HL-60 (cell line): ENCODE data around the gene PNPLA2.

Source experiments
- DNase-seq, 2 experiments: peaks; one replicate each; pipeline ENCODE4 v3.0.0-alpha.2; 2010 to 2020; ENCODE audit warnings: low read depth in 1 of 2, low spot score in 1 of 2
- H3K27ac ChIP-seq: fragments of 250-450 bp; sonication (Bioruptor Pico); replicated peaks from 2 replicates; pipeline ENCODE4 v1.5.1; 2020; ENCODE audit warnings: mild to moderate bottlenecking, moderate library complexity
- H3K27me3 ChIP-seq: fragments of 250-450 bp; sonication (Bioruptor Pico); 2 replicates; pipeline ENCODE4 v1.5.1; 2021; ENCODE audit warnings: mild to moderate bottlenecking, moderate library complexity; ENCODE audit not compliant: insufficient read depth, poor library complexity, severe bottlenecking
- H3K4me3 ChIP-seq: replicated peaks from 2 replicates; pipeline ENCODE4 v1.5.1; 2011; ENCODE audit warnings: mild to moderate bottlenecking, control low read depth, low read length; ENCODE audit not compliant: insufficient read depth
- GABPA ChIP-seq: IDR thresholded peaks from 2 replicates; pipeline ENCODE4 v1.6.1; 2012; ENCODE audit warnings: low read depth
- POLR2AphosphoS5 ChIP-seq: IDR thresholded peaks from 2 replicates; pipeline ENCODE4 v1.6.1; 2012; ENCODE audit warnings: low read depth
- SPI1 ChIP-seq: IDR thresholded peaks from 2 replicates; pipeline ENCODE4 v1.6.1; 2012; ENCODE audit warnings: low read depth, mild to moderate bottlenecking, borderline replicate concordance
- TF ChIP-seq, protein P1 (sequence below): IDR thresholded peaks from 2 replicates; pipeline ENCODE4 v1.6.1; 2012; ENCODE audit warnings: low read depth; ENCODE audit not compliant: insufficient replicate concordance
- TF ChIP-seq, protein P2 (sequence below): IDR thresholded peaks from one replicate; pipeline ENCODE4 v1.5.1; 2011; ENCODE audit warnings: low read length, control low read depth, inconsistent platforms; ENCODE audit not compliant: insufficient read depth

Gene PNPLA2

DNA sequence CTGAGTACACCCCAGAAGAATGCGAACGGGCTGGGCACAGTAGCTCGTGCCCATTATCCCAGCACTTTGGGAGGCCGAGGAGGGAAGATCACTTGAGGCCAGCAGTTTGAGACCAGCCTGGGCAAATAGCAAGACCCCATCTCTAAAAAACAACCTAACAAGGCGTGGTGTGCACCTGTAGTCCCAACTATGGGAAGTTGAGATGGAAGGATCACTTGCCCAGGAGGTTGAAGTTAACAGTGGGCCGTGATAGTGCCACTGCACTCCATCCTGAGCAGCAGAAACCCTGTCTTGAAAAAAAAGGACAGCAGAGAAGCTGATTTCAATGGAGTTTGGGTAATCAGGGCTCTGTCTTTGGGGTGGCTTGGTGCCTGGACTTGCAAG, 5.7 kb upstream of the PNPLA2 start:
- DNase-seq, result no peak
- no peak for TF ChIP-seq GABPA
- TF ChIP-seq, protein P1, sequence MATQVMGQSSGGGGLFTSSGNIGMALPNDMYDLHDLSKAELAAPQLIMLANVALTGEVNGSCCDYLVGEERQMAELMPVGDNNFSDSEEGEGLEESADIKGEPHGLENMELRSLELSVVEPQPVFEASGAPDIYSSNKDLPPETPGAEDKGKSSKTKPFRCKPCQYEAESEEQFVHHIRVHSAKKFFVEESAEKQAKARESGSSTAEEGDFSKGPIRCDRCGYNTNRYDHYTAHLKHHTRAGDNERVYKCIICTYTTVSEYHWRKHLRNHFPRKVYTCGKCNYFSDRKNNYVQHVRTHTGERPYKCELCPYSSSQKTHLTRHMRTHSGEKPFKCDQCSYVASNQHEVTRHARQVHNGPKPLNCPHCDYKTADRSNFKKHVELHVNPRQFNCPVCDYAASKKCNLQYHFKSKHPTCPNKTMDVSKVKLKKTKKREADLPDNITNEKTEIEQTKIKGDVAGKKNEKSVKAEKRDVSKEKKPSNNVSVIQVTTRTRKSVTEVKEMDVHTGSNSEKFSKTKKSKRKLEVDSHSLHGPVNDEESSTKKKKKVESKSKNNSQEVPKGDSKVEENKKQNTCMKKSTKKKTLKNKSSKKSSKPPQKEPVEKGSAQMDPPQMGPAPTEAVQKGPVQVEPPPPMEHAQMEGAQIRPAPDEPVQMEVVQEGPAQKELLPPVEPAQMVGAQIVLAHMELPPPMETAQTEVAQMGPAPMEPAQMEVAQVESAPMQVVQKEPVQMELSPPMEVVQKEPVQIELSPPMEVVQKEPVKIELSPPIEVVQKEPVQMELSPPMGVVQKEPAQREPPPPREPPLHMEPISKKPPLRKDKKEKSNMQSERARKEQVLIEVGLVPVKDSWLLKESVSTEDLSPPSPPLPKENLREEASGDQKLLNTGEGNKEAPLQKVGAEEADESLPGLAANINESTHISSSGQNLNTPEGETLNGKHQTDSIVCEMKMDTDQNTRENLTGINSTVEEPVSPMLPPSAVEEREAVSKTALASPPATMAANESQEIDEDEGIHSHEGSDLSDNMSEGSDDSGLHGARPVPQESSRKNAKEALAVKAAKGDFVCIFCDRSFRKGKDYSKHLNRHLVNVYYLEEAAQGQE, result no peak
- no peak for TF ChIP-seq POLR2AphosphoS5
- TF ChIP-seq SPI1, result no peak
- TF ChIP-seq, protein P2, sequence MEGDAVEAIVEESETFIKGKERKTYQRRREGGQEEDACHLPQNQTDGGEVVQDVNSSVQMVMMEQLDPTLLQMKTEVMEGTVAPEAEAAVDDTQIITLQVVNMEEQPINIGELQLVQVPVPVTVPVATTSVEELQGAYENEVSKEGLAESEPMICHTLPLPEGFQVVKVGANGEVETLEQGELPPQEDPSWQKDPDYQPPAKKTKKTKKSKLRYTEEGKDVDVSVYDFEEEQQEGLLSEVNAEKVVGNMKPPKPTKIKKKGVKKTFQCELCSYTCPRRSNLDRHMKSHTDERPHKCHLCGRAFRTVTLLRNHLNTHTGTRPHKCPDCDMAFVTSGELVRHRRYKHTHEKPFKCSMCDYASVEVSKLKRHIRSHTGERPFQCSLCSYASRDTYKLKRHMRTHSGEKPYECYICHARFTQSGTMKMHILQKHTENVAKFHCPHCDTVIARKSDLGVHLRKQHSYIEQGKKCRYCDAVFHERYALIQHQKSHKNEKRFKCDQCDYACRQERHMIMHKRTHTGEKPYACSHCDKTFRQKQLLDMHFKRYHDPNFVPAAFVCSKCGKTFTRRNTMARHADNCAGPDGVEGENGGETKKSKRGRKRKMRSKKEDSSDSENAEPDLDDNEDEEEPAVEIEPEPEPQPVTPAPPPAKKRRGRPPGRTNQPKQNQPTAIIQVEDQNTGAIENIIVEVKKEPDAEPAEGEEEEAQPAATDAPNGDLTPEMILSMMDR, result no peak
- Histone ChIP-seq H3K27ac (no peak overlapping the region), H3K27me3 (no peaks in the 10 kb centered on the region), H3K4me3 (no peak overlapping the region)

DNA sequence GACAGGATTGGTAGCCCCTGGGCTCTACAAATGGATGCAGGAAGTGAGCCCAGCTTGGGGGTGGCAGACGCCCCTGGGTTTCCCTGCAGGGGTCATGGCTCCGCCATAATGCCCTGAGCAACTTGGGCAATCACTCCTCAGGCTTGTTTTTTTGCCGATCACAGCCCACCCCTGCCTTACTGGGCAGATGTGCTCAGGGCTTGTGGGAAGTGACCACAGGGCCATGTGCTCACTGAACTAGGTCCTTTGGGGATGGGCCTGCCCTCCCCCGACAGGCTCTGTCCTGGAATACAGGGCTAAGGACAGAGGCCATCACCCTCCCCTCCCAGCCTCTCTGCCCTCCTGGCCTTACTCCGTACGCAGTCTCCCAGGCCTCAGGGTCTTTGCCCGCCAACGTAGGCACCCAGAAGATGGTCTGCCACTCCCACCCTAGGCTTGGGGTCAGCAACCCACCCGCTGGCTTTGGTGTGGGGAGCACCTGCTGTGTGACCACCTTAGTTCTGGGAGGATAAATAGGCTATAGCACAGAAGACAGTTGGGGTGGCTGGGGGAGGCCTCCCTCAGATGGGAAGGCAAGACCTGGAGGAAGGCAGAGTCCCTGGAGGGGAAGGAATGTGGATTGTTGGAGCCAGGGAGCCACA, 5.1 kb upstream of the PNPLA2 start:
- Histone ChIP-seq H3K27ac (0 out of 2 replicates have a peak overlapping the region, but pooled peaks have one; percentile 23), H3K27me3 (no peaks in the 10 kb centered on the region), H3K4me3 (no peak overlapping the region)
- no peak for DNase-seq
- peak; percentile 79 for TF ChIP-seq POLR2AphosphoS5
- TF ChIP-seq, protein P1, result no peak

DNA sequence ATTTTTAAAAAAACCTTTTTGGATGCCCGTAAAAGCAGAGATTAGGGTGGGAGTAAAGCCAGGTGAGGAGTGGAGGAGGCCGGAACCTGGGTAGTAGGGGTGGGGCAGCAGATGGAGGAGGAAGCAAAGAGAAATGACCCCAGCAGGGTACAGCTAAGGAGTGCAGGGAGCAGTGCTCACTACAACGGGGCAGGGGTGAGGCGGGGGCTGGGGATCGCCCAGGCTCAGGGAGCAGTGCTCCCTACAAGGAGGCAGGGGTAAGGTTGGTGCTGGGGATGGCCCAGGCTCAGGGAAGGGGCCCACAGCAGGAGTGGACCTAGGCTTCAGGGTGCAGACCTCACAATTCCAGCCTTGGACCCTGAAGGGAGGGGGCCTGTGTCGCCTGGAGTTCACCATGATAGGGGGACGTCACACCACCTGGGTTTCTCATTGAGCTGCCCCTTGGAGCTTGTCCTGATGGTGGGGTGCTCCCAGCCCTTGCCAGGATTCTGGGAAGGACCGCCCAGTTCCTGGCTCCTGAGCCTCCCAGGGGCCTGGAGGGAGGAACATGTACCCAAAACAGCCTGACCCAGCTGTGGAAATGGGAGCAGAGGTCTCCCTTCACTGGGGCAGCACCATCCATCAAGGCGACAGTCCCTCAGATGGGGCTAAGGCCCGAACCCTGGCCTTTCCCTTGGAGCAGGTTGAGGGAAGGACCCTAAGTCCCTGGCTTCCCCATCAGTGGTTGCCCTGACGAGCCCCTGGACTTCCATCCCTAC, 2.9 kb upstream of the PNPLA2 start:
- no peak for DNase-seq
- H3K4me3 ChIP-seq, result no peak overlapping the region
- H3K27ac ChIP-seq, result no peak overlapping the region
- TF ChIP-seq, protein P2, result no peak
- no peak for TF ChIP-seq POLR2AphosphoS5
- TF ChIP-seq GABPA, result no peak
- TF ChIP-seq SPI1, result no peak
- TF ChIP-seq, protein P1, result no peak
- H3K27me3 ChIP-seq, result no peaks in the 10 kb centered on the region
